Cardiac fibroblast (primary cell): ENCODE measurements around the gene PACSIN2.

Experiments
- DNase-seq, 2 donors: peaks; one replicate each; pipeline versions ENCODE4 v3.0.0 to v3.0.0-alpha.2; 2010; ENCODE audit warnings: low read depth in 2 of 2
- H3K4me3 ChIP-seq, 2 donors: replicated peaks in 1 of 2; 1 replicate in 1 of 2; 2 replicates in 1 of 2; pipeline ENCODE4 v1.5.1; 2011; ENCODE audit warnings: low read depth in 2 of 2, low read length in 2 of 2, mild to moderate bottlenecking in 2 of 2, moderate library complexity in 1 of 2
- CTCF ChIP-seq: IDR thresholded peaks from one replicate; pipeline ENCODE4 v1.5.1; 2011; ENCODE audit warnings: low read depth, mild to moderate bottlenecking, low read length, inconsistent platforms

The PACSIN2 gene

GRCh38 chr22:42855211-42855610 is 159.7 kb downstream of the PACSIN2 start:
- no peak for TF ChIP-seq CTCF
- H3K4me3 ChIP-seq = peak overlapping the region in 1 of 2 donors; percentile 94
- peak in 1 of 2 donors; percentile 17 for DNase-seq

- no peak overlapping the region for H3K4me3 ChIP-seq
- no peak for TF ChIP-seq CTCF
- peak in 1 of 2 donors; percentile 16 for DNase-seq
Measured at GRCh38 chr22:42848941-42849550, 165.9 kb downstream of the PACSIN2 start.

GRCh38 chr22:42847110-42847509 is 167.8 kb downstream of the PACSIN2 start:
- no peak overlapping the region for H3K4me3 ChIP-seq
- DNase-seq = no peak
- no peak for TF ChIP-seq CTCF

GRCh38 chr22:42844756-42845155 is 170.2 kb downstream of the PACSIN2 start:
- DNase-seq = peak; percentile 30 to 48
- H3K4me3 ChIP-seq = no peak overlapping the region
- TF ChIP-seq CTCF = no peak

- H3K4me3 ChIP-seq = no peak overlapping the region
- TF ChIP-seq CTCF = no peak
- no peak for DNase-seq
Measured at GRCh38 chr22:42842658-42843370, 172.1 kb downstream of the PACSIN2 start.

GRCh38 chr22:42841444-42841843 is 173.5 kb downstream of the PACSIN2 start:
- DNase-seq = peak in 1 of 2 donors; percentile 74
- H3K4me3 ChIP-seq = no peak overlapping the region
- TF ChIP-seq CTCF = no peak
